HG03280 (cell line): ENCODE results near the gene KMT5B.

Experiments used
- ATAC-seq: cut with Tn5 transposase; IDR thresholded peaks from one replicate; pipeline ENCODE4 v1.9.1; 2021; ENCODE audit warnings: mild to moderate bottlenecking, moderate library complexity; ENCODE audit not compliant: unreplicated experiment

The KMT5B gene

GRCh38 chr11:68121067-68121899, 91.8 kb downstream of the KMT5B start, which contains the start of gene CHKA:
Gene CHKA (minus strand): TSS chr11:68121388. CDS start chr11:68121177, 211 bp downstream.
- peak; percentile 91 for ATAC-seq

GRCh38 chr11:68120273-68121066, 92.6 kb downstream of the KMT5B start:
- ATAC-seq, result peak; percentile 23

- no peak for ATAC-seq
Observed at GRCh38 chr11:68118706-68119448, 94.2 kb downstream of the KMT5B start.

DNA sequence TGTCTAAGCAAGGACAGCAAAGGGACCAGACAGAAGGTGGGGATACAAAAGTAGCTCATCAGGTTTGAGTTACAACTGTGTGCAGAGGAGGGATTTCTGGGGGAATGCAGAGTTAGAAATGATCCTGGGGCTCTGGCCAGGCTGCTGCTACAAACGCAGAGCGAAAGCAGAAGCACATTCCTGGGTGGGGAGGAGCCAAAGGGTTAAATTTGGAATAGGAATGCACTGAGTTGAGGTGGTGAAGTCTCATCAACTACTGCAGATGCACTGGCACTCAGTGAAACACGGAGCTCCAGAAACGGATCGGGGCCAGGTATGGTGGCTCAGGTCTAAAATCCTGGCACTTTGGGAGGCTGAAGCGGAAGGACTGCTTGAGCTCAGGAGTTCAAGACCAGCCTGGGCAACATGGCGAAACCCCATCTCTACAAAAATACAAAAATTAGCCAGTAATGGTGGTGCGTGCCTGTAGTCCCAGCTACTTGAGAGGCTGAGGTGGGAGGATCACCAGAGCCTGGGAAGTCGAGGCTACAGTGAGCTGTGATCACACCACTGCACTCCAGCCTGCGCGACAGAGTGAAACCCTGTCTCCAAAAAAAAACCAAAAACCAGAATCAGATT, 95.1 kb downstream of the KMT5B start:
- ATAC-seq, result no peak

- ATAC-seq, result no peak
Observed at GRCh38 chr11:68116974-68117373, 96.1 kb downstream of the KMT5B start.

DNA sequence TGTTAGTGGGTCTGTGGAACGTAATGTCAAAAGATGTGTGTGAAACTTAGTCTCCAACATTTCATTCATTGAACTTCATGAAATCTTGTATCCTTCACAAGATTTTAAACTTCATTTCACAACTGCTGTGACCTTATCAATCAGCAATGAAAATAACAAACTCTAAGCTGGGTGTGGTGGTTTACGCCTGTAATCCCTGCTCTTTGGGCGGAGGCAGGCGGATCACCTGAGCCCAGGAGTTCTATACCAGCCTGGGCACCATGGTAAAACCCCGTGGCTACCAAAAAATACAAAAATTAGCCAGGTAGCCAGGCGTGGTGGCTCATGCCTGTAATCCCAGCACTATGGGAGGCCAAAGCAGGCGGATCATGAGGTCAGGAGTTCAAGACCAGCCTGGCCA, 97.0 kb downstream of the KMT5B start:
- no peak for ATAC-seq

GRCh38 chr11:68115285-68115684, 97.8 kb downstream of the KMT5B start:
- ATAC-seq, result no peak

DNA sequence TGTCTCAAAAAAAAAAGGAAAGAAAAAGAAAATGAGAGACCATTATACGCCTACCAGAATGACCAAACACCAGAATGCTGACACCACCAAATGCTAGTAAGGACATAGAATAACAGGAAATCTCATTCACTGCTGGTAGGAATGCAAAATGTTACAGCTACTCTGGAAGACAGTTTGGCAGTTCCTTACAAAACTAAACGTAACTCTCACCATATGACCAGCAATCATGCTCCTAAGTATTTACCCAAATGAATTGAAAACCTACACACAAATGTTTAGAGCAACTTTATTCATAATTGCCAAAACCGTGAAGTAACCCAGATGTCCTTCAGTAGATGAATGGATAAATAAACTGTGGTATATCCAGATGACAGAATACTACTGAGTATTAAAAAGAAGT, 99.1 kb downstream of the KMT5B start:
- no peak for ATAC-seq

GRCh38 chr11:68107689-68108088, 105.4 kb downstream of the KMT5B start:
- no peak for ATAC-seq

DNA sequence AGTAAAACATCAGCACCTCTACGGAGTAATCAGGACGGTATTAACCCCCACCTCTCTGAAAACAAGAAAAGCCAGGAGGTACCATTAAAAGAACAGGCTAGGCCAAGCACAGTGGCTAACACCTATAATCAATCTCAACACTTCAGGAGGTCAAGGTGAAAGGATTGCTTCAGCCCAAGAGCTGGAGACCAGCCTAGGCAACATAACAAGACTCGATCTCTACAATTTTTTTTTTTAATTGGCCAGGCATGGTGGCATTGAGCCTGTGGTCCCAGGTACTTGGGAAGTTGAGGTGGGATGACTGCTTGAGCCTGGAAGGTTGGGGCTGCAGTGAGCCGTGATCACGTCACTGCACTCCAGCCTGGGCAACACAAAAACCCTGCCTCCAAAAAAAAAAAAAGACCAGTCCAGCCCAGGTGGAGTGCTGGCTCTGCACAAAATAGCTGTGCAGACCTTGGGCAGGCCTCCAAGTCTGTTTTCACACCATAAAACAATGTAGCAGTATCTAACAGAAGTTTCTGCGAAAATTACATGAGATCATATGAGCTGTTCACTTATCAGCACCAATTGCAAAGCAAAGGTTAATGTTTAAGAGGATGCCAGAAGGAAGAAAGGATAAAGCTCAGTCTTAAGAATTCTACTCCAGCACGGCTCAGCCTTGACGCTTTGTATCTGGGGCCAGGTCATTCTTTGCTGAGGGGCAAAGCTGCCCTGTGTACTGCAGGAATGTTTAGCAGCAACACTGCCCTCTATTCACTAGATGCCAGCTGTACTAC, 106.7 kb downstream of the KMT5B start:
- no peak for ATAC-seq
